CD4-positive, alpha-beta T cell (primary cell): ENCODE data around the gene GPC6. TPM values are rescaled to one million over a fixed set of nuclear protein-coding genes. Genes with fewer than 3 reads are reported as not detected.

ENCODE experiments used
- ATAC-seq: fragments of 200-7000 bp; cut with Tn5 transposase; one replicate; pipeline ENCODE4 v1.10.0; 2022; ENCODE audit warnings: mild to moderate bottlenecking; ENCODE audit not compliant: poor library complexity
- CTCF ChIA-PET: fragments of 350-600 bp; sonication (Branson Sonifier 250); formaldehyde crosslinking; loops from one replicate; lab custom pipeline; 2021; ENCODE audit warnings: antibody characterized with exemption, inconsistent platforms; lab: Charles Lee
- POLR2A ChIA-PET: fragments of 350-600 bp; sonication (Branson Sonifier 250); formaldehyde crosslinking; loops from one replicate; lab custom pipeline; 2021; ENCODE audit warnings: antibody characterized with exemption, inconsistent platforms; lab: Charles Lee
- DNase-seq, 14 experiments: peaks; one replicate each; pipeline ENCODE4 v3.0.0-alpha.2; 2013 to 2020; ENCODE audit warnings: mixed read lengths in 2 of 14
- H3K27ac ChIP-seq, 2 donors: one replicate each; pipeline versions ENCODE4 v1.5.1 to v1.7.0; 2013; ENCODE audit warnings: low read length in 2 of 2, low read depth in 1 of 2, mild to moderate bottlenecking in 1 of 2
- H3K27me3 ChIP-seq, 2 experiments: 1 replicate in 1 of 2; 2 replicates in 1 of 2; pipeline versions ENCODE4 v1.6.1 to v1.7.0; 2013; ENCODE audit warnings: low read length in 2 of 2, control low read depth in 1 of 2, mild to moderate bottlenecking in 1 of 2, moderate library complexity in 1 of 2; ENCODE audit not compliant: insufficient read depth in 2 of 2, control insufficient read depth in 1 of 2
- H3K36me3 ChIP-seq: one replicate; pipeline ENCODE4 v1.6.1; 2013; ENCODE audit warnings: low read length, control low read depth; ENCODE audit not compliant: insufficient read depth
- H3K4me1 ChIP-seq: one replicate; pipeline ENCODE4 v1.6.1; 2013; ENCODE audit warnings: low read length, control low read depth; ENCODE audit not compliant: insufficient read depth
- H3K4me3 ChIP-seq: one replicate; pipeline ENCODE4 v1.5.1; 2013; ENCODE audit warnings: mild to moderate bottlenecking, low read length, moderate library complexity
- H3K9me3 ChIP-seq, 2 experiments: 1 replicate in 1 of 2; 2 replicates in 1 of 2; pipeline versions ENCODE4 v1.6.1 to v1.7.0; 2013; ENCODE audit warnings: low read length in 2 of 2, mild to moderate bottlenecking in 2 of 2, control low read depth in 1 of 2, moderate library complexity in 1 of 2; ENCODE audit not compliant: control insufficient read depth in 1 of 2, insufficient read depth in 1 of 2
- H3K27ac Mint-ChIP-seq: one replicate; pipeline ENCODE4 v1.8.0; 2020; ENCODE audit warnings: mixed read lengths
- H3K27me3 Mint-ChIP-seq: one replicate; pipeline ENCODE4 v1.8.0; 2021; ENCODE audit warnings: mixed read lengths
- H3K36me3 Mint-ChIP-seq: one replicate; pipeline ENCODE4 v1.8.0; 2021; ENCODE audit warnings: low read depth, mixed read lengths
- H3K4me1 Mint-ChIP-seq: one replicate; pipeline ENCODE4 v1.8.0; 2021; ENCODE audit warnings: low read depth, mixed read lengths
- H3K4me3 Mint-ChIP-seq: one replicate; pipeline ENCODE4 v1.8.0; 2020; ENCODE audit warnings: mild to moderate bottlenecking, mixed read lengths
- H3K9me3 Mint-ChIP-seq: one replicate; pipeline ENCODE4 v1.8.0; 2020; ENCODE audit warnings: mixed read lengths
- CTCF ChIP-seq: fragments of 200-600 bp; IDR thresholded peaks from one replicate; pipeline ENCODE4 v1.8.0; 2022; ENCODE audit warnings: antibody characterized with exemption, mild to moderate bottlenecking
- intact Hi-C, 2 experiments: fragments of 100-400 bp; cut with DNase I in 1 of 2; cut with micrococcal nuclease in 1 of 2; formaldehyde crosslinking; loops; one replicate each; pipeline versions ENCODE4 v1.15.1 to v1.9.0; 2023 to 2025; cut with DNase I, micrococcal nuclease
- total RNA-seq, 174 experiments: library from RNA in 2 of 174; stranded (reverse) in 2 of 174; gene quantifications; one replicate each; pipeline ENCODE4 v1.2.3 and lab custom pipeline; 2021 to 2026

Gene GPC6
- total RNA-seq, 2 experiments from 2014 or later, result not detected

- CTCF ChIA-PET, result no interaction called here
- no peak overlapping the region for H3K27ac ChIP-seq
- ATAC-seq, result no peak
- H3K9me3 ChIP-seq, result no peaks in the 10 kb centered on the region
- no peak for TF ChIP-seq CTCF
- H3K4me1 Mint-ChIP-seq, result no peaks in the 10 kb centered on the region
- no peak overlapping the region for H3K4me3 ChIP-seq
- H3K9me3 Mint-ChIP-seq, result no peaks in the 10 kb centered on the region
- no peak for DNase-seq
- no peaks in the 10 kb centered on the region for H3K36me3 Mint-ChIP-seq
- H3K4me1 ChIP-seq, result no peaks in the 10 kb centered on the region
- H3K4me3 Mint-ChIP-seq, result no peak overlapping the region
- no peaks in the 10 kb centered on the region for H3K27me3 ChIP-seq
- H3K27me3 Mint-ChIP-seq, result no peaks in the 10 kb centered on the region
- POLR2A ChIA-PET, result no interaction called here
- intact Hi-C loops, result no loop called here
- H3K36me3 ChIP-seq, result no peaks in the 10 kb centered on the region
- no peak overlapping the region for H3K27ac Mint-ChIP-seq
Measured at GRCh38 chr13:93942016-93942415, 715.4 kb downstream of the GPC6 start.

- H3K4me3 Mint-ChIP-seq, result no peak overlapping the region
- H3K27ac ChIP-seq, result no peak overlapping the region
- no peaks in the 10 kb centered on the region for H3K4me1 ChIP-seq
- no peaks in the 10 kb centered on the region for H3K36me3 Mint-ChIP-seq
- no peak for TF ChIP-seq CTCF
- CTCF ChIA-PET, result no interaction called here
- no peaks in the 10 kb centered on the region for H3K27me3 ChIP-seq
- H3K27me3 Mint-ChIP-seq, result no peaks in the 10 kb centered on the region
- no peaks in the 10 kb centered on the region for H3K9me3 Mint-ChIP-seq
- ATAC-seq (no peak), DNase-seq (no peak)
- no peaks in the 10 kb centered on the region for H3K36me3 ChIP-seq
- no peak overlapping the region for H3K4me3 ChIP-seq
- H3K4me1 Mint-ChIP-seq, result no peaks in the 10 kb centered on the region
- H3K9me3 ChIP-seq, result no peaks in the 10 kb centered on the region
- no peak overlapping the region for H3K27ac Mint-ChIP-seq
- POLR2A ChIA-PET, result no interaction called here
- intact Hi-C loops, result no loop called here
Measured at GRCh38 chr13:93945621-93946020, 719.0 kb downstream of the GPC6 start.

GRCh38 chr13:93946994-93947393 lies 720.4 kb downstream of the GPC6 start:
- H3K9me3 ChIP-seq, result no peaks in the 10 kb centered on the region
- H3K27me3 Mint-ChIP-seq, result no peaks in the 10 kb centered on the region
- no peaks in the 10 kb centered on the region for H3K9me3 Mint-ChIP-seq
- no peaks in the 10 kb centered on the region for H3K4me1 Mint-ChIP-seq
- DNase-seq (no peak), ATAC-seq (no peak)
- H3K27me3 ChIP-seq, result no peaks in the 10 kb centered on the region
- no peak for TF ChIP-seq CTCF
- intact Hi-C loops, result no loop called here
- ChIA-PET CTCF (no interaction called here), POLR2A (no interaction called here)
- H3K4me3 ChIP-seq, result no peak overlapping the region
- no peaks in the 10 kb centered on the region for H3K36me3 ChIP-seq
- H3K27ac Mint-ChIP-seq, result no peak overlapping the region
- no peaks in the 10 kb centered on the region for H3K4me1 ChIP-seq
- no peak overlapping the region for H3K27ac ChIP-seq
- no peak overlapping the region for H3K4me3 Mint-ChIP-seq
- no peaks in the 10 kb centered on the region for H3K36me3 Mint-ChIP-seq
